Sigmoid colon (tissue), 4 donors: Measurements from ENCODE around the gene LUC7L3.
"Not testable (repeated sequence)": the region's sequence is repeated elsewhere in the genome, so short reads cannot be mapped to it uniquely, and the experiment has no call there.

Source experiments
- EP300 ChIP-seq, 4 donors: sonication (generic); formaldehyde crosslinking; IDR thresholded peaks; one replicate each; pipeline ENCODE4 v1.6.1; 2017; ENCODE audit warnings: antibody characterized with exemption in 4 of 4
- POLR2A ChIP-seq, 2 donors: fragments of 450-650 bp; IDR thresholded peaks; one replicate each; pipeline ENCODE4 v1.6.1; 2016; ENCODE audit warnings: antibody characterized with exemption in 2 of 2, mild to moderate bottlenecking in 2 of 2, moderate library complexity in 2 of 2
- POLR2AphosphoS5 ChIP-seq, 4 donors: sonication (generic); formaldehyde crosslinking; IDR thresholded peaks; one replicate each; pipeline ENCODE4 v1.6.1; 2017; ENCODE audit warnings: antibody characterized with exemption in 4 of 4
- TF ChIP-seq, protein P1 (sequence below), 4 experiments: fragments of 450-650 bp in 3 of 4; fragments of 200-600 bp in 1 of 4; IDR thresholded peaks; one replicate each; pipeline ENCODE4 v1.5.1; 2016 to 2019; ENCODE audit warnings: antibody characterized with exemption in 4 of 4, mild to moderate bottlenecking in 3 of 4, moderate library complexity in 2 of 4

DNA sequence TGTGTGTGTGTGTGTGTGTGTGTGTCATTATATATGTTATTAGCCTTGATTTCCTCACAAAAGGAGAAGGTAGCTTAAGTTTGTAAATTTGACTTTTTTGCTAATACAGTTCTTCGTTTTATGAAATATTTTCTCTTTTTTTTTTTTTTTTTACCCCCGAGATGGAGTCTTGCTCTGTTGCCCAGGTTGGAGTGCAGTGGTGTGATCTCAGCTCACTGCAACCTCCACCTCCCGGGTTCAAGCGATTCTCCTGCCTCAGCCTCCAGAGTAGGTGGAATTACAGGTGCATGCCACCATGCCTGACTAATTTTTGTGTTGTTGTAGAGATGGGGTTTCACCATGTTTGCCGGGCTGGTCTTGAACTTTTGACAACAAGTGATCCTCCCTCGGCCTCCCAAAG lies 5.2 kb downstream of the LUC7L3 start:
- not testable (repeated sequence) for TF ChIP-seq POLR2A, POLR2AphosphoS5, EP300 (IDR thresholded peaks at IDR 0.05)
- TF ChIP-seq, protein P1, sequence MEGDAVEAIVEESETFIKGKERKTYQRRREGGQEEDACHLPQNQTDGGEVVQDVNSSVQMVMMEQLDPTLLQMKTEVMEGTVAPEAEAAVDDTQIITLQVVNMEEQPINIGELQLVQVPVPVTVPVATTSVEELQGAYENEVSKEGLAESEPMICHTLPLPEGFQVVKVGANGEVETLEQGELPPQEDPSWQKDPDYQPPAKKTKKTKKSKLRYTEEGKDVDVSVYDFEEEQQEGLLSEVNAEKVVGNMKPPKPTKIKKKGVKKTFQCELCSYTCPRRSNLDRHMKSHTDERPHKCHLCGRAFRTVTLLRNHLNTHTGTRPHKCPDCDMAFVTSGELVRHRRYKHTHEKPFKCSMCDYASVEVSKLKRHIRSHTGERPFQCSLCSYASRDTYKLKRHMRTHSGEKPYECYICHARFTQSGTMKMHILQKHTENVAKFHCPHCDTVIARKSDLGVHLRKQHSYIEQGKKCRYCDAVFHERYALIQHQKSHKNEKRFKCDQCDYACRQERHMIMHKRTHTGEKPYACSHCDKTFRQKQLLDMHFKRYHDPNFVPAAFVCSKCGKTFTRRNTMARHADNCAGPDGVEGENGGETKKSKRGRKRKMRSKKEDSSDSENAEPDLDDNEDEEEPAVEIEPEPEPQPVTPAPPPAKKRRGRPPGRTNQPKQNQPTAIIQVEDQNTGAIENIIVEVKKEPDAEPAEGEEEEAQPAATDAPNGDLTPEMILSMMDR (IDR thresholded peaks at IDR 0.05) = not testable (repeated sequence)
